GM12864 (cell line): ENCODE results near the gene MORN4.

Experiments
- DNase-seq: peaks from one replicate; pipeline ENCODE4 v3.0.0-alpha.2; 2011; ENCODE audit warnings: low read depth
- H3K4me3 ChIP-seq: 2 replicates; pipeline ENCODE4 v1.5.1; 2011; ENCODE audit warnings: mild to moderate bottlenecking, low read depth, low read length, control low read depth
- TF ChIP-seq, protein P1 (sequence below): IDR thresholded peaks from 2 replicates; pipeline ENCODE4 v1.5.1; 2011; ENCODE audit warnings: low read depth, mild to moderate bottlenecking, moderate library complexity, low read length, control low read depth, inconsistent platforms; ENCODE audit errors: missing control alignments

The MORN4 gene

DNA sequence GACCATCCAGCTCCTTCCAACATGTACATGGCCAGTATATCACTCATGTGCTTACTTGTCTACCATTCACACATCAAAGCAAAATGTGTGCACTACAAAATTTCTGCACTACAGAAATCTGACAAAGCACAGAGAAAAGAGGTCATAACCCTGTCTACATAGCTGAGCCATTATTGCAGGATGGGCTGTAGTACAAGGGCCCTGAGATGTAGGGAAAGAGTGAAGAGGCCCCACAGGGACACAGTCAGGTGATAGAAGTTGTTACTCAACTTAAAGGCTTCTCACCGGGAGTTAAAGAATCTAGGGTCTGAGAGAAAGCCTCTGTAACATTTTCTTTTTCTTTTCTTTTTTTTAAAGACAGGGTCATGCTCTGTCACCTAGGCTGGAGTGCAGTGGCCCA, 36.3 kb upstream of the MORN4 start:
- no peak for DNase-seq
- no peak overlapping the region for H3K4me3 ChIP-seq
- TF ChIP-seq, protein P1, sequence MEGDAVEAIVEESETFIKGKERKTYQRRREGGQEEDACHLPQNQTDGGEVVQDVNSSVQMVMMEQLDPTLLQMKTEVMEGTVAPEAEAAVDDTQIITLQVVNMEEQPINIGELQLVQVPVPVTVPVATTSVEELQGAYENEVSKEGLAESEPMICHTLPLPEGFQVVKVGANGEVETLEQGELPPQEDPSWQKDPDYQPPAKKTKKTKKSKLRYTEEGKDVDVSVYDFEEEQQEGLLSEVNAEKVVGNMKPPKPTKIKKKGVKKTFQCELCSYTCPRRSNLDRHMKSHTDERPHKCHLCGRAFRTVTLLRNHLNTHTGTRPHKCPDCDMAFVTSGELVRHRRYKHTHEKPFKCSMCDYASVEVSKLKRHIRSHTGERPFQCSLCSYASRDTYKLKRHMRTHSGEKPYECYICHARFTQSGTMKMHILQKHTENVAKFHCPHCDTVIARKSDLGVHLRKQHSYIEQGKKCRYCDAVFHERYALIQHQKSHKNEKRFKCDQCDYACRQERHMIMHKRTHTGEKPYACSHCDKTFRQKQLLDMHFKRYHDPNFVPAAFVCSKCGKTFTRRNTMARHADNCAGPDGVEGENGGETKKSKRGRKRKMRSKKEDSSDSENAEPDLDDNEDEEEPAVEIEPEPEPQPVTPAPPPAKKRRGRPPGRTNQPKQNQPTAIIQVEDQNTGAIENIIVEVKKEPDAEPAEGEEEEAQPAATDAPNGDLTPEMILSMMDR: no peak

- DNase-seq: no peak
- TF ChIP-seq, protein P1: no peak
- H3K4me3 ChIP-seq: no peak overlapping the region
These were observed 34.2 kb upstream of the MORN4 start for GRCh38 chr10:97667463-97667862.

DNA sequence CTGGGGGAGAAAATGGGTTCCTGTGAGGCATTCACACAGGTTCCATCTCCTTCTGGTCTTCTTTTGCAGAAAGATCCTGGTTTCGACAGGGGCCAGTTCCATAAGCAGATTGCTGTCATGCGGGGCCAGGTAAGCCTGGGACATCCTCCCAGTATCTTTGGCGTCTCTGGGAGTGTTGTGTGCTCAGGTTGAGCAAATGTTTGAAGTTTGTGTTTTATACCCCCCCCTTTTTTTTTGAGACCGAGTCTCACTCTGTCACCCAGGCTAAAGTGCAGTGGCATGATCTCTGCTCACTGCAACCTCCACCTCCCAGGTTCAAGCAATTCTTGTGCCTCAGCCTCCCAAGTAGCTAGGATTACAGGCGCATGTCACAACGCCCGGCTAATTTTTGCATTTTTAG, 33.7 kb upstream of the MORN4 start:
- DNase-seq: no peak
- TF ChIP-seq, protein P1: no peak

GRCh38 chr10:97664282-97664850, 31.1 kb upstream of the MORN4 start:
- DNase-seq: no peak
- TF ChIP-seq, protein P1: no peak
- no peak overlapping the region for H3K4me3 ChIP-seq

More for the DNA sequence above, 33.7 kb upstream of the MORN4 start:
- H3K4me3 ChIP-seq: no peak overlapping the region

- TF ChIP-seq, protein P1: no peak
- DNase-seq: no peak
- no peak overlapping the region for H3K4me3 ChIP-seq
These were observed 26.3 kb upstream of the MORN4 start for GRCh38 chr10:97659589-97659988.

DNA sequence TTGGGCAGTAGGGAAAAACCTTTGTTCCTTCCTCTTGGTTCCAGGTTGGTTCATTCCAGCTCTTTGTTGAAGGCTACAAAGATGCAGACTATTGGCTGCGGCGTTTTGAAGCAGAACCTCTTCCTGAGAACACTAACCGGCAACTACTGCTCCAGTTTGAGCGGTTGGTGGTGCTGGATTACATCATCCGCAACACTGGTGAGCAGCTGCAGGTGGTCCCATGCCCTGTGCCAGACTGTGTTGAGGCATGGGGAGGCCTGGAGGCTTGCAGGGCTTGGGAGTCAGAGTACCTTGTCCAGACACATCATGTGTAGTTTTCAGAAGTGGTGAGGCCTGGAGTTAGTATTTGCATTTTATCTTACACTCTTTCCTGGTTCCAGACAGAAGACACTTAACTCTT, 23.5 kb upstream of the MORN4 start:
- TF ChIP-seq, protein P1: no peak
- H3K4me3 ChIP-seq: no peak overlapping the region
- DNase-seq: no peak

- no peak overlapping the region for H3K4me3 ChIP-seq
- DNase-seq: no peak
- TF ChIP-seq, protein P1: no peak
These were observed 18.5 kb upstream of the MORN4 start for GRCh38 chr10:97651773-97652172.
